Measurements from ENCODE around the gene C8B.

C8B gene

GRCh38 chr1:56898879-56899278 is 66.9 kb downstream of the C8B start:
- no peak for TF ChIP-seq SPI1 (IDR thresholded peaks at IDR 0.05; ENCODE audit: borderline replicate concordance, low read depth)
- no peak overlapping the region for H3K27ac ChIP-seq (replicated peaks)
- no peak overlapping the region for H3K4me3 ChIP-seq (replicated peaks; ENCODE audit: insufficient read depth, low read length)
- H3K27me3 ChIP-seq (ENCODE audit: insufficient read depth, poor library complexity, severe bottlenecking): no peaks in the 10 kb centered on the region
- no peak for DNase-seq (ENCODE audit: low read depth in 1 of 2, low spot score in 1 of 2)

DNA sequence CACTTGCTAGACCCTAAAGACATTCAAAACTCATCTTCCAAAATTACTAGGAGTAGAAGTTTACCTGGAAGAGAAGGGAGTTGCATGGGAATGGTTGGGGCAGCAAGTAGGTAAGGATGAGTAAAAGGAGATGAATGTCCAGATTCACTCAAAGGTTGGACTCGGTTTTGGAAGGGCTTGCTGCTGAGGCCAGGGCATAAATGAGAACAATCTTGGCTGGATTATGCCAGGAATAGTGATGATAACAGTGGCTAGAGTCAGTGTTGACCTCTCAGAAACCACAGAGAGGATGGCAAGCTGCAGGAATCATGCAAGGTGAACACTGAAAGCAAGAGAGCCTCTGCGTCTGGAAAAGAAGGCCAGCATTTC is 67.8 kb downstream of the C8B start:
- no peak overlapping the region for H3K27ac ChIP-seq (replicated peaks)
- DNase-seq (ENCODE audit: low read depth in 1 of 2, low spot score in 1 of 2): no peak
- TF ChIP-seq, protein P1, sequence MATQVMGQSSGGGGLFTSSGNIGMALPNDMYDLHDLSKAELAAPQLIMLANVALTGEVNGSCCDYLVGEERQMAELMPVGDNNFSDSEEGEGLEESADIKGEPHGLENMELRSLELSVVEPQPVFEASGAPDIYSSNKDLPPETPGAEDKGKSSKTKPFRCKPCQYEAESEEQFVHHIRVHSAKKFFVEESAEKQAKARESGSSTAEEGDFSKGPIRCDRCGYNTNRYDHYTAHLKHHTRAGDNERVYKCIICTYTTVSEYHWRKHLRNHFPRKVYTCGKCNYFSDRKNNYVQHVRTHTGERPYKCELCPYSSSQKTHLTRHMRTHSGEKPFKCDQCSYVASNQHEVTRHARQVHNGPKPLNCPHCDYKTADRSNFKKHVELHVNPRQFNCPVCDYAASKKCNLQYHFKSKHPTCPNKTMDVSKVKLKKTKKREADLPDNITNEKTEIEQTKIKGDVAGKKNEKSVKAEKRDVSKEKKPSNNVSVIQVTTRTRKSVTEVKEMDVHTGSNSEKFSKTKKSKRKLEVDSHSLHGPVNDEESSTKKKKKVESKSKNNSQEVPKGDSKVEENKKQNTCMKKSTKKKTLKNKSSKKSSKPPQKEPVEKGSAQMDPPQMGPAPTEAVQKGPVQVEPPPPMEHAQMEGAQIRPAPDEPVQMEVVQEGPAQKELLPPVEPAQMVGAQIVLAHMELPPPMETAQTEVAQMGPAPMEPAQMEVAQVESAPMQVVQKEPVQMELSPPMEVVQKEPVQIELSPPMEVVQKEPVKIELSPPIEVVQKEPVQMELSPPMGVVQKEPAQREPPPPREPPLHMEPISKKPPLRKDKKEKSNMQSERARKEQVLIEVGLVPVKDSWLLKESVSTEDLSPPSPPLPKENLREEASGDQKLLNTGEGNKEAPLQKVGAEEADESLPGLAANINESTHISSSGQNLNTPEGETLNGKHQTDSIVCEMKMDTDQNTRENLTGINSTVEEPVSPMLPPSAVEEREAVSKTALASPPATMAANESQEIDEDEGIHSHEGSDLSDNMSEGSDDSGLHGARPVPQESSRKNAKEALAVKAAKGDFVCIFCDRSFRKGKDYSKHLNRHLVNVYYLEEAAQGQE (IDR thresholded peaks at IDR 0.05; ENCODE audit: insufficient replicate concordance, low read depth): no peak
- no peak overlapping the region for H3K4me3 ChIP-seq (replicated peaks; ENCODE audit: insufficient read depth, low read length)
- no peaks in the 10 kb centered on the region for H3K27me3 ChIP-seq (ENCODE audit: insufficient read depth, poor library complexity, severe bottlenecking)

DNA sequence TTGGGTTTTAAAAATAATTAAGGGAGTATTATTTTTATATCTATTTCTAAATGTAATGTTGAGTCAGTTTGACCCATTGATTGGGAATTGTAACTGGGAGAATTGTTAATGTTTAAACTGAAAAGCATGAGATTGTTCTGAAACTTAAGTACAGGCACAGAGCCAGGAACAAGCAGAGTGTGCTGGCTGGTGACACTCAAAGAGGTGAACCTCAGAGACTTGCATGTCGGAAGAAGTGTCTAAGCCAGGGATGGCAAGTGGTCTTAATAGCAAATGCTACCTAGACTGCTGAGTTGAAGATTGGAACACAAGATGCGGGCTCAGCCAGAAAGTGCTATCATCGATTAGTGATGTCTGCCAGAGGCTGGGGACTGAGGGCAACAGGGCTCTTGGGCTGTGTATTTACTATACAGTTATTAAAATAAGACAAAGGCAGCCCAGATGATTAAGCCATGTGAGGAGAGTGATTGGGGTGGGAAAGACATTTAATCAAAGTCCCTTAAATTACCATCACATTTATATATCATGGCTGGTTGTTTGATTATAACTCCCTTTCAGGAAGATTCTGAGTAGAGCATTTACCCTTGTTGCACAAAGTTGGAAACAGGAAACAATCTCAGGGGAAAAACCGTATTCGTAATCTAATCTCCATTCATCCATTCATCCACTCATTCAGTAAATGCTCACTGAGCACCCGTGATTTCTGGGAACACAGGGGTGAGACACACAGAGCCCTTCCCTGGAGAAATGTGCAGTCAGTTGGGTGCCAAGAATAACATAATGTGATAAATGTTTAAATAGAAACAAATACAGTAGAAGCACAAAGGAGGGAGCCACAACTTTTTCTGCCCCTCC is 68.4 kb downstream of the C8B start:
- TF ChIP-seq, protein P1 (IDR thresholded peaks at IDR 0.05; ENCODE audit: insufficient replicate concordance, low read depth): no peak
- no peak for TF ChIP-seq CTCF (IDR thresholded peaks at IDR 0.05; ENCODE audit: insufficient read depth, low read length)
- no peak for TF ChIP-seq GABPA (IDR thresholded peaks at IDR 0.05; ENCODE audit: low read depth)
- no peak for TF ChIP-seq SPI1 (IDR thresholded peaks at IDR 0.05; ENCODE audit: borderline replicate concordance, low read depth)
- no peak for TF ChIP-seq POLR2AphosphoS5 (IDR thresholded peaks at IDR 0.05; ENCODE audit: low read depth)

GRCh38 chr1:56894014-56894413 is 71.8 kb downstream of the C8B start:
- no peak for DNase-seq (ENCODE audit: low read depth in 1 of 2, low spot score in 1 of 2)
- Histone ChIP-seq H3K27me3 (ENCODE audit: insufficient read depth, poor library complexity, severe bottlenecking) (no peaks in the 10 kb centered on the region), H3K4me3 (replicated peaks; ENCODE audit: insufficient read depth, low read length) (no peak overlapping the region), H3K27ac (replicated peaks) (no peak overlapping the region)
- TF ChIP-seq, protein P1 (IDR thresholded peaks at IDR 0.05; ENCODE audit: insufficient replicate concordance, low read depth): no peak
- no peak for TF ChIP-seq CTCF (IDR thresholded peaks at IDR 0.05; ENCODE audit: insufficient read depth, low read length)
- no peak for TF ChIP-seq GABPA (IDR thresholded peaks at IDR 0.05; ENCODE audit: low read depth)
- no peak for TF ChIP-seq POLR2AphosphoS5 (IDR thresholded peaks at IDR 0.05; ENCODE audit: low read depth)
- no peak for TF ChIP-seq SPI1 (IDR thresholded peaks at IDR 0.05; ENCODE audit: borderline replicate concordance, low read depth)

More for the DNA sequence above, 68.4 kb downstream of the C8B start:
- DNase-seq (ENCODE audit: low read depth in 1 of 2, low spot score in 1 of 2): no peak
- Histone ChIP-seq H3K27me3 (ENCODE audit: insufficient read depth, poor library complexity, severe bottlenecking) (no peaks in the 10 kb centered on the region), H3K4me3 (replicated peaks; ENCODE audit: insufficient read depth, low read length) (no peak overlapping the region), H3K27ac (replicated peaks) (no peak overlapping the region)
